ENCODE results near the gene STRIP1.

Gene STRIP1

GRCh38 chr1:110098222-110099026, 64.0 kb downstream of the STRIP1 start:
- DNase-seq: peak; percentile 83

DNA sequence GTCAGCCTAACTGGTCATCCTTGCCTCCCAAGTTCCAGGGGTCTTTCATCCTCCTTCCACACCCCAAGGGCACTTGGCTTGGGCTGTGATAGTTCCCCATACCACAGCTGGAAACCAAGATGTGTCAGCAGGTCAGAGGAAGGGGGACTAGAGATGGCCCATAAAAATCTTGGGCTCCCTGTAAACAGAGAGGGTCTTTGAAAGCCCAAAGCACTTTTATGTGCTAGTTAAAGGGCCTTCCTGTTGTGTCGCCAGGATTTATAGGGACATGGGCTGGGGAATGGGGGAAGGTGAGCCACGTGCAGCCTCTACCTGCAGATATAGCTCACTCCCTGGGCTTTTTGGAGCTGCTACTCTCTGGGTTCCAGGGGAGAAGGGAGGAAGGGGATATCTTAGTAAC, 65.9 kb downstream of the STRIP1 start:
- no peak for DNase-seq

GRCh38 chr1:110102081-110102480, 67.7 kb downstream of the STRIP1 start:
- DNase-seq: peak; percentile 35

Measured in NCI-H226 (cell line).